HFFc6 (cell line): ENCODE results near the gene L3MBTL3. TPM values are rescaled to one million over a fixed set of nuclear protein-coding genes. Genes with fewer than 3 reads are reported as not detected.

Experiments
- DNase-seq: peaks from one replicate; pipeline ENCODE4 v3.0.0-alpha.2; 2018
- H3K27ac Mint-ChIP-seq: 2 replicates; pipeline ENCODE4 v1.8.0; 2020; ENCODE audit warnings: mild to moderate bottlenecking, mixed read lengths
- H3K27me3 Mint-ChIP-seq: 2 replicates; pipeline ENCODE4 v1.8.0; 2021; ENCODE audit warnings: mild to moderate bottlenecking, moderate library complexity, mixed read lengths; ENCODE audit not compliant: insufficient read depth
- H3K36me3 Mint-ChIP-seq: 2 replicates; pipeline ENCODE4 v1.8.0; 2021; ENCODE audit warnings: low read depth, mixed read lengths
- H3K4me1 Mint-ChIP-seq: 2 replicates; pipeline ENCODE4 v1.8.0; 2020; ENCODE audit warnings: low read depth, mixed read lengths
- H3K4me3 Mint-ChIP-seq: 2 replicates; pipeline ENCODE4 v1.8.0; 2020; ENCODE audit warnings: mild to moderate bottlenecking, moderate library complexity, mixed read lengths
- H3K9me3 Mint-ChIP-seq: 2 replicates; pipeline ENCODE4 v1.8.0; 2020; ENCODE audit warnings: mild to moderate bottlenecking, mixed read lengths
- total RNA-seq, 6 experiments: library from RNA; stranded (reverse); fragmentation: NEBNext Ultra II Directional; extraction: Animal tissue kit (Norgen Biotek cat#: 25700); gene quantifications; 2 replicates in 1 of 6; 3 replicates in 5 of 6; pipeline ENCODE4 v1.2.3, GENCODE V29; 2021
- TF ChIP-seq, protein P1 (sequence below): fragments of 200-600 bp; sonication (generic); IDR thresholded peaks from 2 replicates; pipeline ENCODE4 v1.5.0; 2021; ENCODE audit warnings: antibody characterized with exemption, mild to moderate bottlenecking

The L3MBTL3 gene
- total RNA-seq, 6 experiments from 2014 or later, result 7.4 to 8.8 (median 8.2) TPM

DNA sequence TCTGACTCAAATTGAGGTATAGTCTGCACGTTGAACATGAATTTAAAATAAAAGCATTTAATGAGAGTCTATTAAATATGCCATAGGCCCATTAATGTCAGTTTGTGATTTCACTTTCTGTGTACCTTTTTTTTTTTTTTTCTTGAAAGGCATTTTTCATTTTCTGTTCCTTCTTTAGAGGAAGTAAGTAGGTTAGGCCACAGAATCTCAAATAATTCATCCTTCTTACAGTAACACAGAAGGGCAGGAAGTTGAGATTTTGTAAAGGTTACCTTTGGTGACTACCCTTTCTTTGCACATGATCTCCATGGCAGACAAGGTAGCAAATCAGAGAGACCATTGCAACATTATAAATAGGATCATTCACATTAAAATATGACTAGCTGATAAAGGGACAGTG, 9.6 kb downstream of the L3MBTL3 start:
- H3K9me3 Mint-ChIP-seq, result no peaks in the 10 kb centered on the region
- H3K36me3 Mint-ChIP-seq, result no peaks in the 10 kb centered on the region
- TF ChIP-seq, protein P1, sequence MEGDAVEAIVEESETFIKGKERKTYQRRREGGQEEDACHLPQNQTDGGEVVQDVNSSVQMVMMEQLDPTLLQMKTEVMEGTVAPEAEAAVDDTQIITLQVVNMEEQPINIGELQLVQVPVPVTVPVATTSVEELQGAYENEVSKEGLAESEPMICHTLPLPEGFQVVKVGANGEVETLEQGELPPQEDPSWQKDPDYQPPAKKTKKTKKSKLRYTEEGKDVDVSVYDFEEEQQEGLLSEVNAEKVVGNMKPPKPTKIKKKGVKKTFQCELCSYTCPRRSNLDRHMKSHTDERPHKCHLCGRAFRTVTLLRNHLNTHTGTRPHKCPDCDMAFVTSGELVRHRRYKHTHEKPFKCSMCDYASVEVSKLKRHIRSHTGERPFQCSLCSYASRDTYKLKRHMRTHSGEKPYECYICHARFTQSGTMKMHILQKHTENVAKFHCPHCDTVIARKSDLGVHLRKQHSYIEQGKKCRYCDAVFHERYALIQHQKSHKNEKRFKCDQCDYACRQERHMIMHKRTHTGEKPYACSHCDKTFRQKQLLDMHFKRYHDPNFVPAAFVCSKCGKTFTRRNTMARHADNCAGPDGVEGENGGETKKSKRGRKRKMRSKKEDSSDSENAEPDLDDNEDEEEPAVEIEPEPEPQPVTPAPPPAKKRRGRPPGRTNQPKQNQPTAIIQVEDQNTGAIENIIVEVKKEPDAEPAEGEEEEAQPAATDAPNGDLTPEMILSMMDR, result no peak
- no peak overlapping the region for H3K4me3 Mint-ChIP-seq
- no peak overlapping the region for H3K27ac Mint-ChIP-seq
- peaks cover 13% of the 10 kb centered on the region for H3K4me1 Mint-ChIP-seq
- DNase-seq, result no peak
- no peaks in the 10 kb centered on the region; the same call in 1 of the 2 replicates for H3K27me3 Mint-ChIP-seq

DNA sequence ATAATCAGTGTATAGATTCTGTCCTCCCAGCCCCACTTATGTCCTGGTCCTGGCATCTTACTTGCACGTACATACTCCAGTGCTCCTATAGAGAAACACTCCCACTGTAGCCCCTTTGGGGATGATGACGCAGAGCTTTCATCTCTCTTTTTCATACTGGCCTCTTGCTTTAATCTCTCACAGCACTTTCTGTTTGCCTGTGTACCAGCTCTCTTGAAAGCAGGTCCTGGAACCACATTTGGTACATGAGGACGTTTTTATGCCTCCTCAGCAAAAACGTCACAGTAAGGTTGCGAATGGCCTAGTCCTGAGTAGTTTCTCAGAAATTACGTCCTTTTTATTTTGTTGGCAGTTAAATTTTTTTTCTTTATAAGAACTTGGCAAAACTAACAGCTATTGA, 10.8 kb downstream of the L3MBTL3 start:
- H3K4me1 Mint-ChIP-seq, result peaks cover 25% of the 10 kb centered on the region
- H3K4me3 Mint-ChIP-seq, result no peak overlapping the region
- no peaks in the 10 kb centered on the region for H3K36me3 Mint-ChIP-seq
- H3K27ac Mint-ChIP-seq, result no peak overlapping the region
- DNase-seq, result no peak
- no peaks in the 10 kb centered on the region; the same call in 1 of the 2 replicates for H3K27me3 Mint-ChIP-seq
- no peaks in the 10 kb centered on the region for H3K9me3 Mint-ChIP-seq
- TF ChIP-seq, protein P1, result no peak

DNA sequence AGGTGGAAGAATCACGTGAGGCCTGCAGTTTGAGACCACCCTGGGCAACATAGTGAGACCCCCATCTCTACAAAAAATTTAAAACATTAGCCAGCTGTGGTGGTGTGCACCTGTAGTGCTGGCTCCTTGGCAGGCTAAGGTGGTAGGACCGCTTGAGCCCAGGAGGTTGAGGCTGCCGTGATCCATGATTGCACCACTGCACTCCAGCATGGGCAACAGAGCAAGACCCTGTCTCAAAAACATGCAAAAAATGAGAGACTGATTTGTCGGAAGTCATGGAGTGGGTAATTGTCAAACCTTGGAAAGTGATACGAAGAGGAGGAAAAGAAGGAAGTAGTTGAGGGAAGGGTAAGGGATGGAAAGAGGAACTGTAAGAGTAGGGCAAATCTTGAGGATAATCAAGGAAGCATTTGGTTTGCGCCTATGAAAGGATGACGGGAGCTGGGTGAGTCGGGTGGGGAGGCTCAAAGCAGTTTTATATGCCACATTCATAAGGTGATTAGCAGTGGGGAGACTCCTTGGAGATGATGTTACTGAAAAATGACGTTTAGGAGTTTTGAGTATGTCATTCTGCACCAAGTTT, 14.5 kb downstream of the L3MBTL3 start:
- no peaks in the 10 kb centered on the region for H3K27me3 Mint-ChIP-seq
- peaks cover 29% of the 10 kb centered on the region for H3K4me1 Mint-ChIP-seq
- H3K9me3 Mint-ChIP-seq, result no peaks in the 10 kb centered on the region
- H3K4me3 Mint-ChIP-seq, result no peak overlapping the region
- H3K36me3 Mint-ChIP-seq, result no peaks in the 10 kb centered on the region
- H3K27ac Mint-ChIP-seq, result no peak overlapping the region
- DNase-seq, result no peak
- TF ChIP-seq, protein P1, result no peak

DNA sequence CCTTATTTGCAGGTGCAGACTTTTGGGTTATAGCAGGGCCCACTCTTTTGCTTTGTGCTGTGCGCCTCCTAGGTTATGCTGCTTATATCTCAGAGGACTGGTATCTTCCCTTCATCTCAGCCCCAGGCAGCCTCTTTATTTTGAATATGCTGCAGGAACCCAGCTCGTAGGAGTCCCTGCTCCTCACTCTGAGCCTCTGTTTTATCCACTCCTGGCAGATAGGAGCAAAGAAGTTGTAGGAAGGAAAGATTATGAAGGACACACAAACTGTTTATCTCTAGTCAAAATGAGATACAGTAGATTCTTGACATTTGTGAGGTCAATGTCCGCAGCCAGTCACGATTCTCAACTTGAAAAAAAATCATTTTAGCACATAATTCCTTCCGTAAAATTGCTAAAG, 15.6 kb downstream of the L3MBTL3 start:
- DNase-seq, result no peak
- Mint-ChIP-seq H3K4me1 (peaks cover 29% of the 10 kb centered on the region), H3K27me3 (no peaks in the 10 kb centered on the region), H3K27ac (peak overlapping the region; percentile 24; the same call in 1 of the 2 replicates), H3K4me3 (peak overlapping the region; percentile 61; the same call in 1 of the 2 replicates), H3K9me3 (no peaks in the 10 kb centered on the region), H3K36me3 (no peaks in the 10 kb centered on the region)
- TF ChIP-seq, protein P1, result no peak

DNA sequence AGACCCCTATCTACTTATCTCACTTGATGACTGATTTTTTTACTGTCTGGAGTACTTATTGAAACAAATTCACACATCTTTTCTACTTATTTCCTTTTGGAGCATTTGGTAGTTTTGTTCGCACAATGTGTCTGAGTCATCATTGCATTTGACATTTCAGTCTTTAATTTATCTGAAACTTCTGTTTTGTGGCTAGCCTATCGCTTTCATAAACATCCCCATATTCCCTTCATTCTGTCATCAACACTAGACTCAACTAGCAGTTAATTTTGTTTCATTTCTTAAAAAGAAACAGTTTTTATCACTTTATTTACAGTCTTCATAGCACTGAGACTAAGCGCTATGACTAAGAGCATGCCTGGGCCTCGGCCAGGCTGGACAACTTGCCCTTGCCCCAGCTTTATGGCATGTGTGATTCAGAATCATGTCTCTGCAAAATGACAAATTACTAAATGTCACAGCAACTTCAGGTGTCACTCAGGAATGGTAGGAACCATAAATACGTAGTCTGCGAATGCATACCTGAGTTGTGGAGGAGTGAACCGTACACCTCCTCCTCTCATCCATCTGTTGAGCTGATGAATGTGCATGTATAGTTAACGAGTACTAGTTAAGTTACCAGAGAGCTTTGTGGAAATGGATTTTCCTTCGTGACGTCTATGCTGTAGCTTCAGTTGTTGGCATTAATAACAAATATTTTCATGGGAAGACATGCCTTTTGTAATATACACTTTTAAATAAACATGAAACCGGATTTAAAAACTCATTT, 16.2 kb downstream of the L3MBTL3 start:
- Mint-ChIP-seq H3K4me3 (peak overlapping the region; percentile 61; the same call in 1 of the 2 replicates), H3K4me1 (peaks cover 29% of the 10 kb centered on the region), H3K27ac (peak overlapping the region; percentile 24), H3K9me3 (no peaks in the 10 kb centered on the region), H3K36me3 (no peaks in the 10 kb centered on the region), H3K27me3 (no peaks in the 10 kb centered on the region)
- peak; percentile 64 for DNase-seq
- TF ChIP-seq, protein P1, result no peak
